GM12878 (cell line): ENCODE data around the gene OOSP3. TPM values are rescaled to one million over a fixed set of nuclear protein-coding genes. Genes with fewer than 3 reads are reported as not detected.
"Not testable (repeated sequence)": the region's sequence is repeated elsewhere in the genome, so short reads cannot be mapped to it uniquely, and the experiment has no call there.

Experiments used
- ATAC-seq: fragments of 200-7000 bp; cut with Tn5 transposase; 3 replicates; pipeline ENCODE4 v1.9.1; 2020; ENCODE audit warnings: mild to moderate bottlenecking, moderate library complexity
- BruUV-seq: library from RNA; stranded (reverse); fragments of 400-500 nt; replicated peaks from 2 replicates; lab custom pipeline; 2021; lab: Mats Ljungman, UMichigan
- CTCF ChIA-PET: fragments of 300-600 bp; sonication (Branson Sonifier 250); formaldehyde crosslinking; extraction: SDS; loops from one replicate; lab custom pipeline; 2021; ENCODE audit warnings: inconsistent platforms; lab: Yijun Ruan, JAX
- POLR2A ChIA-PET: fragments of 350-600 bp; formaldehyde crosslinking; extraction: SDS; loops from one replicate; lab custom pipeline; 2021; ENCODE audit warnings: inconsistent platforms; lab: Charles Lee
- RAD21 ChIA-PET: fragments of 300-600 bp; sonication (Branson Sonifier 250); formaldehyde crosslinking; loops from one replicate; lab custom pipeline; 2023; ENCODE audit warnings: antibody characterized with exemption; ENCODE audit not compliant: unreplicated experiment; lab: Charles Lee
- SMC1A ChIA-PET: fragments of 300-600 bp; sonication (Branson Sonifier 250); formaldehyde crosslinking; loops from one replicate; lab custom pipeline; 2023; ENCODE audit not compliant: unreplicated experiment, uncharacterized antibody; lab: Charles Lee
- DNase-seq: peaks from one replicate; pipeline ENCODE4 v3.0.0-alpha.2; 2011; ENCODE audit warnings: low read depth, low spot score
- FAIRE-seq: peaks from 3 replicates; lab custom pipeline; 2011; peaks lifted over from hg19 to GRCh38; lab: Jason Lieb, UNC
- H2AFZ ChIP-seq: 2 replicates; pipeline ENCODE4 v1.6.0; 2011; ENCODE audit warnings: low read depth, low read length, control low read depth; ENCODE audit not compliant: control insufficient read depth
- H3K27ac ChIP-seq: 2 replicates; pipeline ENCODE4 v1.5.1; 2011; ENCODE audit warnings: control low read depth; ENCODE audit not compliant: control insufficient read depth, insufficient read depth
- H3K27me3 ChIP-seq, 2 experiments: replicated peaks in 1 of 2; 2 replicates each; pipeline versions ENCODE4 v1.6.0 to v1.6.1; 2011; ENCODE audit warnings: low read length in 1 of 2; ENCODE audit not compliant: control insufficient read depth in 2 of 2, insufficient read depth in 2 of 2
- H3K36me3 ChIP-seq, 2 experiments: 2 replicates each; pipeline ENCODE4 v1.5.1; 2011; ENCODE audit warnings: low read length in 1 of 2; ENCODE audit not compliant: control insufficient read depth in 2 of 2, insufficient read depth in 2 of 2
- H3K4me1 ChIP-seq: 2 replicates; pipeline ENCODE4 v1.6.1; 2011; ENCODE audit warnings: mild to moderate bottlenecking, low read length, moderate library complexity, mixed read lengths; ENCODE audit not compliant: control insufficient read depth, insufficient read depth
- H3K4me2 ChIP-seq: 2 replicates; pipeline ENCODE4 v1.6.0; 2011; ENCODE audit warnings: control low read depth; ENCODE audit not compliant: control insufficient read depth, insufficient read depth
- H3K4me3 ChIP-seq: fragments of 200-600 bp; sonication (generic); 2 replicates; pipeline ENCODE4 v1.5.1; 2016
- H3K79me2 ChIP-seq: 2 replicates; pipeline ENCODE4 v1.6.0; 2011; ENCODE audit warnings: low read length; ENCODE audit not compliant: control insufficient read depth, insufficient read depth
- H3K9ac ChIP-seq: 2 replicates; pipeline ENCODE4 v1.8.0; 2011; ENCODE audit warnings: low read length, control low read depth, mixed read lengths; ENCODE audit not compliant: control insufficient read depth, insufficient read depth
- H3K9me3 ChIP-seq: replicated peaks from 3 replicates; pipeline ENCODE4 v1.5.1; 2011; ENCODE audit warnings: mild to moderate bottlenecking, low read length; ENCODE audit not compliant: control insufficient read depth, insufficient read depth
- H4K20me1 ChIP-seq: 2 replicates; pipeline ENCODE4 v1.6.0; 2011; ENCODE audit not compliant: control insufficient read depth, insufficient read depth
- EZH2 ChIP-seq: IDR thresholded peaks from 2 replicates; pipeline ENCODE4 v1.6.1; 2012; ENCODE audit warnings: low read depth, mild to moderate bottlenecking, control low read depth, inconsistent platforms, low read length, borderline replicate concordance; ENCODE audit not compliant: control insufficient read depth
- FOXK2 ChIP-seq: fragments of 450-650 bp; IDR thresholded peaks from 2 replicates; pipeline ENCODE4 v1.6.1; 2017; ENCODE audit warnings: mild to moderate bottlenecking, moderate library complexity
- HDAC2 ChIP-seq: fragments of 200-600 bp; sonication (generic); IDR thresholded peaks from 2 replicates; pipeline ENCODE4 v1.6.1; 2017
- MXI1 ChIP-seq: fragments of 150-350 bp; IDR thresholded peaks from 2 replicates; pipeline ENCODE4 v1.6.1; 2011; ENCODE audit warnings: low read depth, mild to moderate bottlenecking, inconsistent platforms, low read length, improper control_type of control experiment
- RFX5 ChIP-seq: IDR thresholded peaks from 2 replicates; pipeline ENCODE4 v1.6.1; 2011; ENCODE audit warnings: low read depth, low read length, improper control_type of control experiment
- SMAD1 ChIP-seq: fragments of 450-650 bp; IDR thresholded peaks from 2 replicates; pipeline ENCODE4 v1.6.1; 2018; ENCODE audit warnings: mild to moderate bottlenecking, low read depth; ENCODE audit not compliant: partially characterized antibody
- SUPT20H ChIP-seq: IDR thresholded peaks from 2 replicates; pipeline ENCODE4 v1.6.1; 2011; ENCODE audit warnings: low read depth, mild to moderate bottlenecking, low read length, moderate library complexity, borderline replicate concordance; ENCODE audit not compliant: control insufficient read depth
- WRNIP1 ChIP-seq: IDR thresholded peaks from 2 replicates; pipeline ENCODE4 v1.6.1; 2011; ENCODE audit warnings: low read depth, low read length, improper control_type of control experiment, borderline replicate concordance
- WGBS: methylation state at CpG from one replicate; pipeline ENCODE4 v1.1.6; 2016; ENCODE audit warnings: low lambda C conversion rate; ENCODE audit not compliant: insufficient replicate concordance, insufficient coverage; ENCODE audit errors: missing lambda C conversion rate; 5-methylcytosine and 5-hydroxymethylcytosine counted together
- in situ Hi-C: fragments of 300-500 bp; cut with MboI; formaldehyde crosslinking; loops from 9 replicates; pipeline ENCODE4 v1.14.3; 2018; ENCODE audit warnings: mixed read lengths
- intact Hi-C: fragments of 100-400 bp; cut with micrococcal nuclease; formaldehyde crosslinking; loops from one replicate; pipeline ENCODE4 v1.14.2; 2022; ENCODE audit not compliant: unreplicated experiment
- polyA plus RNA-seq, 11 experiments: library from polyadenylated mRNA; depleted of rRNA in 4 of 11; unstranded in 6 of 11; stranded (reverse) in 5 of 11; fragments of >200 nt; fragmentation: Nextera tagmentation in 4 of 11; fragmentation: Illumina TruSeq in 1 of 11; extraction: Ambion mirVana in 4 of 11; extraction: Trizol in 1 of 11; gene quantifications; 1 replicate in 1 of 11; 2 replicates in 10 of 11; pipeline versions ENCODE4 v1.2.1 to v1.2.3, GENCODE V29; 2011 to 2016; ENCODE audit warnings: inconsistent platforms in 2 of 11, missing spikeins in 2 of 11, low read depth in 1 of 11
- total RNA-seq, 4 experiments: library from RNA; depleted of rRNA in 3 of 4; stranded (reverse); fragments of >200 nt in 3 of 4; fragmentation: Illumina TruSeq in 1 of 4; extraction: Trizol in 1 of 4; gene quantifications; 2 replicates each; pipeline versions ENCODE4 v1.2.1 to v1.2.3, GENCODE V29; 2013 to 2021
- TF ChIP-seq, protein P1 (sequence below): fragments of 450-650 bp; conservative IDR thresholded peaks from 2 replicates; pipeline ENCODE4 v1.6.1; 2017; ENCODE audit warnings: mild to moderate bottlenecking, moderate library complexity
- TF ChIP-seq, protein P2 (sequence below): fragments of 450-650 bp; IDR thresholded peaks from 2 replicates; pipeline ENCODE4 v1.6.1; 2017; ENCODE audit warnings: borderline replicate concordance
- TF ChIP-seq, protein P3 (sequence below): IDR thresholded peaks from 2 replicates; pipeline ENCODE4 v1.6.1; 2011; ENCODE audit warnings: borderline replicate concordance, low read depth, mild to moderate bottlenecking, moderate library complexity, low read length; ENCODE audit not compliant: insufficient read depth, poor library complexity, severe bottlenecking

OOSP3 gene
- total and polyA plus RNA-seq, 10 of the 15 experiments (the other 5 are each of a cell fraction or from before 2014, with no cell fraction given) = 0.07 TPM; not detected in 9

DNA sequence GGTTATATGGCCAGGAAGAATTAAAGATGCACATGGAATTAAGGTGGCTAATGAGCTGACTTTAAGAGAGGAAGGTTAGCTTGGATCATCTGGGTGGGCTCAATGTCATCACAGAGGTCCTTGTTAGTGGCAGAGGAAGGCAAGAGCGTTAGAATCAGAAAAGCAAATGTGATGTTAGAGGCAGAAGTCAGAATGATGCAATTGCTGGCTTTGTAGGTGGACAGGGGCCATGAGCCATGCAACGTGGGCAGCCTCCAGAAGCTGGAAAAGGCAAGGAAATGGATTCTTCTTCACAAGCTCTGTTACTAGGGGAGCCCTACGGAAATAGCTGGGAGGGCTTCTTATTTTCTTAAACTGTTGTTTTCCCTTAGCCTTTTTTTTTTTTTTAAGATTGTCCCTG is 31.0 kb upstream of the OOSP3 start (continued):
- TF ChIP-seq SUPT20H (no peak), FOXK2 (no peak), MXI1 (no peak), WRNIP1 (no peak)

GRCh38 chr11:59848439-59848838 is 30.1 kb upstream of the OOSP3 start:
- H3K79me2 ChIP-seq, H3K4me3 ChIP-seq, H3K4me1 ChIP-seq, H4K20me1 ChIP-seq, FAIRE-seq, H3K9ac ChIP-seq, in situ Hi-C loops, H3K9me3 ChIP-seq, H3K27me3 ChIP-seq, CTCF ChIA-PET, RAD21 ChIA-PET, POLR2A ChIA-PET, intact Hi-C loops, H3K36me3 ChIP-seq, DNase-seq, BruUV-seq, H3K27ac ChIP-seq, H3K4me2 ChIP-seq, SMC1A ChIA-PET, ATAC-seq, H2AFZ ChIP-seq: not testable (repeated sequence)
- WGBS = 66% methylated on average over 6 of the region's 6 CpGs

DNA sequence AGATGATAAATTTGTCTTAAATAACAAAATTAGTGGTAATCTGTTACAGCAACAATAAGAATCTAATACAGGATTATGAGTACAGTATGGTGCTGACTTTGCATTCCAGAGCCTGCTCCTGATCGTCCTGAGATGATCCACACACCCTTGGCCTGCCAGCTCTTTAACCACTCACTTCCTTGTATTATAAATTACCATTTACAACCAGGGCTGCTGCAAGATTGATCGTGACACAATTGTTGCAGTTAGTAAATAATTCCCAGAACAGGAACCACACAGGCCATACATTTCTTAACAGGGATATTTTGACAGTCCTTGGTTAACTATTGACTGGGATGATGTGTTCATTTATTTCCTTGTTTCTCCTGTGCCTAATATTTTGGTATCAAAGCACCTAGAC is 29.5 kb upstream of the OOSP3 start:
- Histone ChIP-seq H3K27me3 (no peaks in the 10 kb centered on the region; a peak in 1 of 4 replicates), H3K79me2 (no peaks in the 10 kb centered on the region), H3K4me3 (no peak overlapping the region), H3K27ac (no peak overlapping the region), H3K9me3 (no peaks in the 10 kb centered on the region), H3K4me2 (no peak overlapping the region), H4K20me1 (no peaks in the 10 kb centered on the region), H3K36me3 (no peaks in the 10 kb centered on the region), H2AFZ (no peak overlapping the region), H3K4me1 (no peaks in the 10 kb centered on the region), H3K9ac (no peak overlapping the region)
- DNase-seq (no peak), FAIRE-seq (no peak), ATAC-seq (no peak)
- ChIA-PET CTCF (no interaction called here), POLR2A (no interaction called here), RAD21 (no interaction called here), SMC1A (interaction anchor here (1.1 kb wide), 1 partner anchor 20 kb away, joined by 4 read pairs; no protein-coding TSS in a partner anchor)
- WGBS = 0% methylated on average over 2 of the region's 2 CpGs
- in situ Hi-C loops (no loop called here), intact Hi-C loops (no loop called here)
- BruUV-seq = no TSS peak
- TF ChIP-seq, protein P1, sequence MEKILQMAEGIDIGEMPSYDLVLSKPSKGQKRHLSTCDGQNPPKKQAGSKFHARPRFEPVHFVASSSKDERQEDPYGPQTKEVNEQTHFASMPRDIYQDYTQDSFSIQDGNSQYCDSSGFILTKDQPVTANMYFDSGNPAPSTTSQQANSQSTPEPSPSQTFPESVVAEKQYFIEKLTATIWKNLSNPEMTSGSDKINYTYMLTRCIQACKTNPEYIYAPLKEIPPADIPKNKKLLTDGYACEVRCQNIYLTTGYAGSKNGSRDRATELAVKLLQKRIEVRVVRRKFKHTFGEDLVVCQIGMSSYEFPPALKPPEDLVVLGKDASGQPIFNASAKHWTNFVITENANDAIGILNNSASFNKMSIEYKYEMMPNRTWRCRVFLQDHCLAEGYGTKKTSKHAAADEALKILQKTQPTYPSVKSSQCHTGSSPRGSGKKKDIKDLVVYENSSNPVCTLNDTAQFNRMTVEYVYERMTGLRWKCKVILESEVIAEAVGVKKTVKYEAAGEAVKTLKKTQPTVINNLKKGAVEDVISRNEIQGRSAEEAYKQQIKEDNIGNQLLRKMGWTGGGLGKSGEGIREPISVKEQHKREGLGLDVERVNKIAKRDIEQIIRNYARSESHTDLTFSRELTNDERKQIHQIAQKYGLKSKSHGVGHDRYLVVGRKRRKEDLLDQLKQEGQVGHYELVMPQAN = no peak
- TF ChIP-seq EZH2 (no peak), RFX5 (no peak), SMAD1 (no peak), HDAC2 (no peak)
- TF ChIP-seq, protein P2, sequence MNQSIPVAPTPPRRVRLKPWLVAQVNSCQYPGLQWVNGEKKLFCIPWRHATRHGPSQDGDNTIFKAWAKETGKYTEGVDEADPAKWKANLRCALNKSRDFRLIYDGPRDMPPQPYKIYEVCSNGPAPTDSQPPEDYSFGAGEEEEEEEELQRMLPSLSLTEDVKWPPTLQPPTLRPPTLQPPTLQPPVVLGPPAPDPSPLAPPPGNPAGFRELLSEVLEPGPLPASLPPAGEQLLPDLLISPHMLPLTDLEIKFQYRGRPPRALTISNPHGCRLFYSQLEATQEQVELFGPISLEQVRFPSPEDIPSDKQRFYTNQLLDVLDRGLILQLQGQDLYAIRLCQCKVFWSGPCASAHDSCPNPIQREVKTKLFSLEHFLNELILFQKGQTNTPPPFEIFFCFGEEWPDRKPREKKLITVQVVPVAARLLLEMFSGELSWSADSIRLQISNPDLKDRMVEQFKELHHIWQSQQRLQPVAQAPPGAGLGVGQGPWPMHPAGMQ = no peak
- TF ChIP-seq, protein P3, sequence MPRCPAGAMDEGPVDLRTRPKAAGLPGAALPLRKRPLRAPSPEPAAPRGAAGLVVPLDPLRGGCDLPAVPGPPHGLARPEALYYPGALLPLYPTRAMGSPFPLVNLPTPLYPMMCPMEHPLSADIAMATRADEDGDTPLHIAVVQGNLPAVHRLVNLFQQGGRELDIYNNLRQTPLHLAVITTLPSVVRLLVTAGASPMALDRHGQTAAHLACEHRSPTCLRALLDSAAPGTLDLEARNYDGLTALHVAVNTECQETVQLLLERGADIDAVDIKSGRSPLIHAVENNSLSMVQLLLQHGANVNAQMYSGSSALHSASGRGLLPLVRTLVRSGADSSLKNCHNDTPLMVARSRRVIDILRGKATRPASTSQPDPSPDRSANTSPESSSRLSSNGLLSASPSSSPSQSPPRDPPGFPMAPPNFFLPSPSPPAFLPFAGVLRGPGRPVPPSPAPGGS = no peak
